Dendritic cell treated with granulocyte-macrophage colony-stimulating factor and Interleukin-4, amounts not matched to agents 40 ng/mL and 50 ng/mL, for 4 days (primary cell): ENCODE measurements around the gene RRAS.
"Not testable (repeated sequence)": the region's sequence is repeated elsewhere in the genome, so short reads cannot be mapped to it uniquely, and the experiment has no call there.

Source experiments
- H3K27ac Mint-ChIP-seq: one replicate; pipeline ENCODE4 v1.8.0; 2022; ENCODE audit warnings: mild to moderate bottlenecking, mixed read lengths
- H3K27me3 Mint-ChIP-seq: one replicate; pipeline ENCODE4 v1.8.0; 2022; ENCODE audit warnings: mild to moderate bottlenecking, mixed read lengths
- H3K36me3 Mint-ChIP-seq: one replicate; pipeline ENCODE4 v1.8.0; 2022; ENCODE audit warnings: low read depth, mixed read lengths
- H3K4me1 Mint-ChIP-seq: one replicate; pipeline ENCODE4 v1.8.0; 2022; ENCODE audit warnings: low read depth, mixed read lengths
- H3K4me3 Mint-ChIP-seq: one replicate; pipeline ENCODE4 v1.8.0; 2022; ENCODE audit warnings: mild to moderate bottlenecking, moderate library complexity, mixed read lengths
- H3K9me3 Mint-ChIP-seq: one replicate; pipeline ENCODE4 v1.8.0; 2022; ENCODE audit warnings: mixed read lengths
- intact Hi-C: fragments of 100-400 bp; cut with micrococcal nuclease; formaldehyde crosslinking; loops from one replicate; pipeline ENCODE4 v1.15.0; 2022

Gene RRAS

GRCh38 chr19:49637821-49638738 lies 1.9 kb downstream of the RRAS start:
- H3K27ac Mint-ChIP-seq, result peak overlapping the region; percentile 100
- peaks cover 48% of the 10 kb centered on the region for H3K36me3 Mint-ChIP-seq
- H3K9me3 Mint-ChIP-seq, result no peaks in the 10 kb centered on the region
- H3K27me3 Mint-ChIP-seq, result peaks cover 3% of the 10 kb centered on the region
- H3K4me3 Mint-ChIP-seq, result peak overlapping the region; percentile 99
- intact Hi-C loops, result no loop called here
- peaks cover 55% of the 10 kb centered on the region for H3K4me1 Mint-ChIP-seq

DNA sequence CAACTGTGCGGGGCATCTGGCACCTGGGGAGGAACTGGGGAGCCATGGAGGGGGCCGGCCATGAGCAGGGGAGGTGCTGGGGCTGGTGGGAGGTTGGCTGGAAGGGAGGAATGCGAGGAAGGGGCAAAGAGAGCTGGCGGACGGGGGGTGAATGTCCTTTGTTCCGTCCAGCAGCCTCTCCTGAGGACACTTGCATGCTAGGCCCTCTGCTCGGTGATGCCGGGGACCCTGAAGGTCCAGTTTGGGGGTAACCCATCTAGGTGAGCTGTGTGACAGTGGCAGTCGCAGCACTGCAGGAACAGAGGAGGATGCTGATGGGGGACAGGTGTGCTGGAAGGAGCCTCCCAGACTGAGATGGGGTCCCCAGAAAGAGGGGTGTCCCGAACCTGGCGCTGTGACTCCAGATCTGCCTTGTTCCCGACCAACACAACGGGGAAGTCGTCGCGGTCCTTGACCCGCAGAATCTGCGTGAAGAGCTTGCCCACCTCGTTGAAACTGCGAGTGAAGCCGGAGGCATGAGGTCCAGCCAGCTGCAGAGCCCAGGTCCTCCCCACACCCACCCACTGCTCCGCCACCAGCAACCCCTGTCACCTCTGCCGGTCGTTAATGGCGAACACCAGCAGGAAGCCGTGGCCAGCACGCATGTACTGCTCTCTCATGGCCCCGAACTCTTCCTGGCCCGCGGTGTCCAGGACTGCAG lies 3.6 kb downstream of the RRAS start:
- Mint-ChIP-seq H3K9me3 (no peaks in the 10 kb centered on the region), H3K4me3 (no peak overlapping the region), H3K27ac (peak overlapping the region; percentile 100), H3K36me3 (peaks cover 41% of the 10 kb centered on the region), H3K4me1 (peaks cover 48% of the 10 kb centered on the region), H3K27me3 (peaks cover 4% of the 10 kb centered on the region)
- intact Hi-C loops, result no loop called here

GRCh38 chr19:49635530-49636232 lies 4.3 kb downstream of the RRAS start:
- Mint-ChIP-seq H3K27ac (peak overlapping the region; percentile 100), H3K27me3 (peaks cover 4% of the 10 kb centered on the region)

GRCh38 chr19:49633273-49633672 lies 6.7 kb downstream of the RRAS start:
- Mint-ChIP-seq H3K4me1 (peaks cover 27% of the 10 kb centered on the region), H3K36me3 (peaks cover 44% of the 10 kb centered on the region)
- H3K27ac Mint-ChIP-seq, intact Hi-C loops, H3K27me3 Mint-ChIP-seq, H3K9me3 Mint-ChIP-seq, H3K4me3 Mint-ChIP-seq: not testable (repeated sequence)

More at GRCh38 chr19:49635530-49636232, 4.3 kb downstream of the RRAS start:
- Mint-ChIP-seq H3K9me3 (no peaks in the 10 kb centered on the region), H3K36me3 (peaks cover 36% of the 10 kb centered on the region), H3K4me1 (peaks cover 43% of the 10 kb centered on the region), H3K4me3 (no peak overlapping the region)
- intact Hi-C loops, result no loop called here

GRCh38 chr19:49632576-49632975 lies 7.4 kb downstream of the RRAS start:
- no peak overlapping the region for H3K27ac Mint-ChIP-seq
- peaks cover 51% of the 10 kb centered on the region for H3K36me3 Mint-ChIP-seq
- no peaks in the 10 kb centered on the region for H3K9me3 Mint-ChIP-seq
- no peak overlapping the region for H3K4me3 Mint-ChIP-seq
- peaks cover 4% of the 10 kb centered on the region for H3K27me3 Mint-ChIP-seq
- H3K4me1 Mint-ChIP-seq, result peaks cover 20% of the 10 kb centered on the region
- intact Hi-C loops, result no loop called here

GRCh38 chr19:49631610-49632192 lies 8.2 kb downstream of the RRAS start:
- peaks cover 56% of the 10 kb centered on the region for H3K36me3 Mint-ChIP-seq
- H3K9me3 Mint-ChIP-seq, result no peaks in the 10 kb centered on the region
- intact Hi-C loops, result no loop called here
- H3K27ac Mint-ChIP-seq, result no peak overlapping the region
- peaks cover 4% of the 10 kb centered on the region for H3K27me3 Mint-ChIP-seq
- peaks cover 15% of the 10 kb centered on the region for H3K4me1 Mint-ChIP-seq
- H3K4me3 Mint-ChIP-seq, result no peak overlapping the region

- no peak overlapping the region for H3K4me3 Mint-ChIP-seq
- H3K4me1 Mint-ChIP-seq, result peaks cover 9% of the 10 kb centered on the region
- H3K27ac Mint-ChIP-seq, result no peak overlapping the region
- H3K36me3 Mint-ChIP-seq, result peaks cover 56% of the 10 kb centered on the region
- peaks cover 4% of the 10 kb centered on the region for H3K27me3 Mint-ChIP-seq
- intact Hi-C loops, result no loop called here
- no peaks in the 10 kb centered on the region for H3K9me3 Mint-ChIP-seq
Observed at GRCh38 chr19:49631014-49631588, 8.8 kb downstream of the RRAS start.

DNA sequence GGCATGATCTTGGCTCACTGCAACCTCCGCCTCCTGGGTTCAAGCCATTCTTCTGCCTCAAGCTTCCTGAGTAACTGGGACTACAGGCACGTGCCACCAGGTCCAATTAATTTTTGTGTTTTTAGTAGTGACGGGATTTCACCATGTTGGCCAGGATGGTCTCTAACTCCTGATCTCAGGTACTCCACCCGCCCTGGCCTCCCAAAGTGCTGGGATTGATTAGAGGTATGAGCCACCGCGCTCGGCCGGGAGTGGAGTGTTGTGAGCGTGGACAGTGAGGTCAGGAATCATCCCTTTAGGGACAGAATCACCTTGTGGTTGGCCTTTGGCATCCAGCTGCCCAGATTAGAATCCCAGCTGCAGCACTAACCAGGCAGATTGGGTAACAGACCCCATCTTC lies 10.3 kb downstream of the RRAS start:
- intact Hi-C loops, result no loop called here
- Mint-ChIP-seq H3K27me3 (peaks cover 1% of the 10 kb centered on the region), H3K4me3 (no peak overlapping the region), H3K36me3 (peaks cover 55% of the 10 kb centered on the region), H3K4me1 (no peaks in the 10 kb centered on the region), H3K27ac (no peak overlapping the region), H3K9me3 (no peaks in the 10 kb centered on the region)

- H3K36me3 Mint-ChIP-seq, result peaks cover 89% of the 10 kb centered on the region
- no peaks in the 10 kb centered on the region for H3K4me1 Mint-ChIP-seq
- no peak overlapping the region for H3K4me3 Mint-ChIP-seq
- no peaks in the 10 kb centered on the region for H3K9me3 Mint-ChIP-seq
- intact Hi-C loops, result no loop called here
- no peak overlapping the region for H3K27ac Mint-ChIP-seq
- no peaks in the 10 kb centered on the region for H3K27me3 Mint-ChIP-seq
Observed at GRCh38 chr19:49626226-49626625, 13.7 kb downstream of the RRAS start.

GRCh38 chr19:49624967-49625910 lies 14.7 kb downstream of the RRAS start:
- no peaks in the 10 kb centered on the region for H3K9me3 Mint-ChIP-seq
- peaks cover 99% of the 10 kb centered on the region for H3K36me3 Mint-ChIP-seq
- no peaks in the 10 kb centered on the region for H3K27me3 Mint-ChIP-seq
- intact Hi-C loops, result no loop called here
- no peaks in the 10 kb centered on the region for H3K4me1 Mint-ChIP-seq
- H3K4me3 Mint-ChIP-seq, result no peak overlapping the region
- no peak overlapping the region for H3K27ac Mint-ChIP-seq

- Mint-ChIP-seq H3K36me3 (peaks cover 99% of the 10 kb centered on the region), H3K27ac (peak overlapping the region; percentile 1)
- H3K27me3 Mint-ChIP-seq, H3K4me1 Mint-ChIP-seq, H3K4me3 Mint-ChIP-seq, intact Hi-C loops, H3K9me3 Mint-ChIP-seq: not testable (repeated sequence)
Observed at GRCh38 chr19:49617860-49618259, 22.1 kb downstream of the RRAS start.

GRCh38 chr19:49616945-49617344 lies 23.0 kb downstream of the RRAS start:
- Mint-ChIP-seq H3K4me1 (peaks cover 15% of the 10 kb centered on the region), H3K36me3 (peaks cover 99% of the 10 kb centered on the region), H3K27me3 (no peaks in the 10 kb centered on the region), H3K4me3 (no peak overlapping the region), H3K27ac (no peak overlapping the region), H3K9me3 (no peaks in the 10 kb centered on the region)
- intact Hi-C loops, result no loop called here

- H3K36me3 Mint-ChIP-seq, result peaks cover 95% of the 10 kb centered on the region
- intact Hi-C loops, result no loop called here
- H3K4me1 Mint-ChIP-seq, result peaks cover 16% of the 10 kb centered on the region
- H3K9me3 Mint-ChIP-seq, result no peaks in the 10 kb centered on the region
- no peak overlapping the region for H3K4me3 Mint-ChIP-seq
- H3K27ac Mint-ChIP-seq, result no peak overlapping the region
- H3K27me3 Mint-ChIP-seq, result no peaks in the 10 kb centered on the region
Observed at GRCh38 chr19:49616532-49616931, 23.4 kb downstream of the RRAS start.
